ENCODE data around the gene KIF1B. TPM values are rescaled to one million over a fixed set of nuclear protein-coding genes. Genes with fewer than 3 reads are reported as not detected.

KIF1B gene
- polyA plus RNA-seq, 1 of the 3 experiments (the other 2 are of a cell fraction) = 6.8 TPM

- no peaks in the 10 kb centered on the region for H3K9me3 ChIP-seq
- H4K20me1 ChIP-seq (ENCODE audit: insufficient read depth) = no peaks in the 10 kb centered on the region
- H3K4me2 ChIP-seq = no peak overlapping the region
- no peaks in the 10 kb centered on the region for H3F3A ChIP-seq (replicated peaks; ENCODE audit: insufficient read depth)
- no peak for TF ChIP-seq YY1 (IDR thresholded peaks at IDR 0.05; ENCODE audit: low read depth)
- TF ChIP-seq TCF12 (IDR thresholded peaks at IDR 0.05) = no peak
- TF ChIP-seq TAF1 (IDR thresholded peaks at IDR 0.05; ENCODE audit: borderline replicate concordance, low read depth, low read length) = no peak
- TF ChIP-seq FOXJ3 (CRISPR knock-in tag; IDR thresholded peaks at IDR 0.05) = no peak
- no peak for TF ChIP-seq NRF1 (IDR thresholded peaks at IDR 0.05; ENCODE audit: low read depth, low read length)
- TF ChIP-seq GABPA (IDR thresholded peaks at IDR 0.05; ENCODE audit: low read depth) = no peak
- no peak for TF ChIP-seq EZH2phosphoT487 (IDR thresholded peaks at IDR 0.05; ENCODE audit: borderline replicate concordance, low read depth)
- no peak for TF ChIP-seq PBX3 (IDR thresholded peaks at IDR 0.05)
- no peak for TF ChIP-seq USF2 (IDR thresholded peaks at IDR 0.05; ENCODE audit: borderline replicate concordance, low read depth, low read length)
- TF ChIP-seq ELF1 (IDR thresholded peaks at IDR 0.05) = no peak
- no peak for TF ChIP-seq IRF3 (IDR thresholded peaks at IDR 0.05; ENCODE audit: low read depth, low read length)
- no peak for TF ChIP-seq POLR2AphosphoS5 (IDR thresholded peaks at IDR 0.05; ENCODE audit: low read depth, low read length)
- no peak for TF ChIP-seq USF1 (IDR thresholded peaks at IDR 0.05; ENCODE audit: borderline replicate concordance, low read depth)
- no peak for TF ChIP-seq GATA2 (CRISPR knock-in tag; IDR thresholded peaks at IDR 0.05)
- CTCF ChIA-PET = interaction anchor here (0.6 to 6.4 kb wide), 24 partner anchors 8 to 460 kb away, joined by 3 to 52 read pairs (median 4); partner anchors contain the start of gene KIF1B
- H3K9ac ChIP-seq = no peak overlapping the region
- POLR2A ChIA-PET = interaction anchor here (2.4 kb wide), 1 partner anchor 129 kb away, joined by 12 read pairs; the partner anchor contains the start of gene KIF1B
- WGBS (ENCODE audit: low lambda C conversion rate) = 79% methylated on average over 5 of the region's 6 CpGs
- peak overlapping the region in 1 of 2 experiments; percentile 91; a peak in 2 of 4 replicates for H3K27ac ChIP-seq (ENCODE audit: low read depth in 2 of 2, low read length in 1 of 2)
- no peak for DNase-seq
- no peak overlapping the region for H3K4me3 ChIP-seq (ENCODE audit: low read depth in 2 of 2, low read length in 1 of 2)
- peaks cover 0 to 8% of the 10 kb centered on the region in 2 experiments; a peak in 2 of 4 replicates for H3K4me1 ChIP-seq (ENCODE audit: control insufficient read depth in 1 of 2, insufficient read depth in 2 of 2, low read depth in 1 of 2, low read length in 1 of 2)
- H3K27me3 ChIP-seq (ENCODE audit: insufficient read depth) = no peaks in the 10 kb centered on the region
- H3K36me3 ChIP-seq (replicated peaks in 1 of 2; ENCODE audit: control insufficient read depth in 1 of 2, insufficient read depth in 2 of 2, low read length in 1 of 2) = peaks cover 21 to 23% of the 10 kb centered on the region in 2 experiments
- H2AFZ ChIP-seq (ENCODE audit: low read depth) = no peak overlapping the region
- no peaks in the 10 kb centered on the region for H3K79me2 ChIP-seq (ENCODE audit: insufficient read depth)
- no peaks in the 10 kb centered on the region for H3K9me2 ChIP-seq
These were observed 128.2 kb downstream of the KIF1B start for GRCh38 chr1:10338611-10339010.

Measured in SK-N-SH (cell line).